Mucosa of stomach (tissue), 1 donor: Measurements from ENCODE around the gene BCAT1.

Experiments used
- H3K27me3 ChIP-seq: one replicate; pipeline ENCODE4 v1.7.0; 2013; ENCODE audit warnings: mild to moderate bottlenecking, low read length; ENCODE audit not compliant: control insufficient read depth, insufficient read depth
- H3K36me3 ChIP-seq: one replicate; pipeline ENCODE4 v1.7.0; 2013; ENCODE audit warnings: low read length; ENCODE audit not compliant: control insufficient read depth, insufficient read depth
- H3K4me1 ChIP-seq: one replicate; pipeline ENCODE4 v1.7.0; 2013; ENCODE audit warnings: mild to moderate bottlenecking, low read length; ENCODE audit not compliant: control insufficient read depth, insufficient read depth
- H3K4me3 ChIP-seq: one replicate; pipeline ENCODE4 v1.7.0; 2013; ENCODE audit warnings: low read length
- H3K9ac ChIP-seq: one replicate; pipeline ENCODE4 v1.7.0; 2013; ENCODE audit warnings: mild to moderate bottlenecking, low read length, moderate library complexity
- H3K9me3 ChIP-seq: one replicate; pipeline ENCODE4 v1.7.0; 2013; ENCODE audit warnings: mild to moderate bottlenecking, low read length, moderate library complexity; ENCODE audit not compliant: control insufficient read depth
- donor health status: Pancreatic carcinoma.

The BCAT1 gene

GRCh38 chr12:24777359-24777758 is 171.5 kb downstream of the BCAT1 start:
- no peaks in the 10 kb centered on the region for H3K36me3 ChIP-seq
- no peak overlapping the region for H3K9ac ChIP-seq
- H3K27me3 ChIP-seq, result no peaks in the 10 kb centered on the region
- H3K4me3 ChIP-seq, result no peak overlapping the region
- H3K4me1 ChIP-seq, result peaks cover 6% of the 10 kb centered on the region
- H3K9me3 ChIP-seq, result no peaks in the 10 kb centered on the region

GRCh38 chr12:24776861-24777260 is 172.0 kb downstream of the BCAT1 start:
- Histone ChIP-seq H3K4me3 (no peak overlapping the region), H3K27me3 (no peaks in the 10 kb centered on the region), H3K4me1 (peaks cover 6% of the 10 kb centered on the region), H3K36me3 (no peaks in the 10 kb centered on the region), H3K9ac (no peak overlapping the region), H3K9me3 (no peaks in the 10 kb centered on the region)

DNA sequence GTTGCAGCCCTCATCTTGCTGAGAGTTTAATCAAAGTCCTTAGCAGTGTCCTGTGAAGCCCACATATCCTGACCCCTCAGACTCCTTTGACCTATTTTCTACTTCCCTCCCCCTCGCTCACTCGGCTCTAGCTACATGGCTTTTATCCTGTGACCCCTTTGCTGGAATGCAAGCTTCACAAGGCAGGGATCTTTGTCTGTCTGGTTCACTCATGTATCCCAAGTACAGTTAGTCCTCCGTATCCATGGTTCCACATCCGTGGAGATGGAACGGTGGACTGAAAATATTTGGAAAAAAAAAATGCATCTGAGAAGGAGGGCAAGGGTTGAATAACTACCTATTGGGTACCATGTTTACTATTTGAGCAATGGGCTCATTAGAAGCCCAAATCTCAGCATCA is 173.8 kb downstream of the BCAT1 start:
- Histone ChIP-seq H3K9me3 (no peaks in the 10 kb centered on the region), H3K27me3 (no peaks in the 10 kb centered on the region), H3K4me3 (no peak overlapping the region), H3K9ac (no peak overlapping the region), H3K36me3 (no peaks in the 10 kb centered on the region), H3K4me1 (peaks cover 6% of the 10 kb centered on the region)

DNA sequence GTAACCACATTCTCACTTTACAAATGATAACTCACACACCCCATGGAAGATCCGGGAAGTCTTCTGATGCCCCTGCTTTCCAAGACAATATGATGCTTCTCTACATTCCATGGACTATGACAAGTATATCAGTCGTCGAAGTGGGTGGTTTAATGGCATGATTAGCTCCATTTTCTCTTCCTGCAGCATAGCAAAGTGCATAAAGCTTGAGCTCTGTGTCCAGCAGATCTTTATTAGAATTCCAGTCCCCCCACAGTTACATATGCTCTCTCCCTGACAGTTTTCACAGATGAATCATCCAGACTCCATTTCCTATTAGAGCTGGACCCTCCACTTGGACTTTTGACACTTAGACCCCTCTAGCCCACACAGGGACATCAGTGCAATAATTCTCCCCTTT is 174.9 kb downstream of the BCAT1 start:
- H3K9ac ChIP-seq, result no peak overlapping the region
- H3K36me3 ChIP-seq, result no peaks in the 10 kb centered on the region
- no peaks in the 10 kb centered on the region for H3K9me3 ChIP-seq
- peaks cover 6% of the 10 kb centered on the region for H3K4me1 ChIP-seq
- H3K4me3 ChIP-seq, result no peak overlapping the region
- no peaks in the 10 kb centered on the region for H3K27me3 ChIP-seq

- no peaks in the 10 kb centered on the region for H3K9me3 ChIP-seq
- H3K4me3 ChIP-seq, result no peak overlapping the region
- H3K27me3 ChIP-seq, result no peaks in the 10 kb centered on the region
- no peaks in the 10 kb centered on the region for H3K36me3 ChIP-seq
- H3K9ac ChIP-seq, result no peak overlapping the region
- H3K4me1 ChIP-seq, result peaks cover 6% of the 10 kb centered on the region
These were observed 176.1 kb downstream of the BCAT1 start for GRCh38 chr12:24772813-24773212.

DNA sequence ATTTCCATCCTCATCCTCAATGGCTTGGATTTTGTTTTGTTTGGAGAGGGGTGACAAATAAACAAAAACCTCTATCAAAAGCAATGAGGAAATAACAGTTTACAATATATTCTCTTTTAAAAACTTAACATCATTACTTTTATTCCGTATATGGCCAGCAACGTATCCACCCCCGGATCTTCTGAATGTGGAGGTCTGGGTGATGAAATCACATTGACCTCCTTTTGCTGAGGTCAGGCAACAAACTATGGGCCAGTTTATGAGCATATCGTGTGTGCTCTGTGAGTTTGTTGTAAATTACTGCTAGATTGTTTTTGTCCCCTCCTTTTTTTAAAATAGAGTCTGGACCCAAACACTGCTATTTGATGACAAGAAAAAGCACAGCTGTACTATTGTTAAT is 178.1 kb downstream of the BCAT1 start:
- H3K4me1 ChIP-seq, result no peaks in the 10 kb centered on the region
- H3K27me3 ChIP-seq, result no peaks in the 10 kb centered on the region
- H3K36me3 ChIP-seq, result no peaks in the 10 kb centered on the region
- H3K9ac ChIP-seq, result no peak overlapping the region
- no peak overlapping the region for H3K4me3 ChIP-seq
- H3K9me3 ChIP-seq, result no peaks in the 10 kb centered on the region

- H3K9me3 ChIP-seq, result no peaks in the 10 kb centered on the region
- H3K4me3 ChIP-seq, result no peak overlapping the region
- H3K36me3 ChIP-seq, result no peaks in the 10 kb centered on the region
- no peaks in the 10 kb centered on the region for H3K27me3 ChIP-seq
- H3K4me1 ChIP-seq, result no peaks in the 10 kb centered on the region
- H3K9ac ChIP-seq, result no peak overlapping the region
These were observed 178.6 kb downstream of the BCAT1 start for GRCh38 chr12:24770334-24770733.

DNA sequence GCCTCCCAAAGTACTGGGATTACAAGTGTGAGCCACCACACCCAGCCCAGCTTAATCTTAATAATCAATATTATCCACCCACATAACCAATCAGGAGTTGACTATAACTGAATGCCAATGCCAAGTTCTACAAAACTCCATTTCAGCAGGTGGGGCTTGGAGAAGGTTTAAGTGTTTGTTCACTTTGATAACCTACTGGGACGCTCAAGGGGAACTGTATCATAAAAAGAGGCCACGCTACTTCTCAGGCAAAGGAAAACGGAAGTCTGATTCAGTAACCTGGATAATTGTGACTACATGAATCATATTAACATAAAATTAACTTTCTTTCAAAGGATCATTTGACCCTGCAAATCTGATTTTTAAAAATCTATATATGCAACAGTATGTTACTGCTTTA is 179.2 kb downstream of the BCAT1 start:
- H3K27me3 ChIP-seq, result no peaks in the 10 kb centered on the region
- H3K9me3 ChIP-seq, result no peaks in the 10 kb centered on the region
- no peak overlapping the region for H3K9ac ChIP-seq
- H3K36me3 ChIP-seq, result no peaks in the 10 kb centered on the region
- no peak overlapping the region for H3K4me3 ChIP-seq
- H3K4me1 ChIP-seq, result no peaks in the 10 kb centered on the region

DNA sequence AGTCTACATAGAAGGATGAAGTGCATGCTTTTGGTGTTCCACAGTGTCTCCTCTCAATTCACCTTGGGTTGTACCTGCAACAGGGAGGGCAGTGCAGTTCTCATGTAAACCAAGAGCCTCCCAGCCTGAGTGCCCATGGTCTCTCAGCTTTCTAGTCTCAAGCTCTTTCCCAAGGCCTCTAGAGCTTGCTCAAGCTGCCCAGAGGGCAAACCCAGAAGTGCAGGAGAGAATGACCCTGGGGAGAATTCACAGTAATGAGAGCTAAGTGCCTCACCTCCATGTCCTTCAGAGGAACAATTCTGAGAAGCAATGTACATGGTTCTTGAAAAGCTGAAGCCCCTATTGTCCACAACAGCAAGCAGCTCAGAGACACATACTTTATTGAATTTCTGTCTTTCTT is 180.5 kb downstream of the BCAT1 start:
- no peaks in the 10 kb centered on the region for H3K27me3 ChIP-seq
- no peaks in the 10 kb centered on the region for H3K4me1 ChIP-seq

DNA sequence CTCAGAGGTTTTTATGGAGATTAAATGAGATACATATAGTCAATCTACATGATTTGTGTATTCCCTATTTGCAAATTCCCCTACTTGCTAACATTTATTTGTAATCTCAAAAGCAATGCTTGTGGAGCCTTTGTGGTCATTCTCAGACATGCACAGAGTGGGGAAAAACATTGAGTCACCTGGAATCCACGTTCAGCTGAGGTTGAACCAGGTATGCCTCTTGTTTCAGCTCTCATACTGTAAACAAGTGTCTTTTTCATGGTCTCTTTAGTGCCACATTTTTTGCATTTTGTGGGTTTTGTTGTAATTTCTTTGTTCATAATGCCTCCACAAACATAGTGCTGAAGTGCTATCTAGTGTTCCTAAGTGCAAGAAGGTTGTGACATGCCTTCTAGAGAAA is 181.9 kb downstream of the BCAT1 start:
- Histone ChIP-seq H3K9ac (no peak overlapping the region), H3K36me3 (no peaks in the 10 kb centered on the region), H3K4me3 (no peak overlapping the region), H3K4me1 (no peaks in the 10 kb centered on the region), H3K27me3 (no peaks in the 10 kb centered on the region), H3K9me3 (no peaks in the 10 kb centered on the region)

More for the DNA sequence above, 180.5 kb downstream of the BCAT1 start:
- no peak overlapping the region for H3K9ac ChIP-seq
- H3K9me3 ChIP-seq, result no peaks in the 10 kb centered on the region
- no peak overlapping the region for H3K4me3 ChIP-seq
- no peaks in the 10 kb centered on the region for H3K36me3 ChIP-seq

DNA sequence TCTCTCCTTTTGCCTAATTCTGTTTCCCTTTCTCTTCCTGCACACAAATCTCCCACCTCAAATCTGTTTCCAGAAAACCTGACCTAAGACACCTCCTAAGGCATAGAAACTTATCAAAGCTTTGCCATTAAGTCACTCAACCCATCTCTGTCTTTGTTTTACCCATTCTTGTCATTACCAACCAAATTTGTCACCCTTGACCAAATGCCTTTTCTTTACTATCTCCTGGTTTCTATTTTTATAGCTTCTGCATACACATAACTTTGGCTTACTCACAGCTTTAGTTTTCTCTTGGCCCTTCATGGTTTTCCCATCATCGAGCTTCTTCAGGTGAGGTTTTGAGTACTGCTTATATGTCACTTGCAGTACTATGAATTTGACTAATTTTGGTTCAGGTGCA is 184.2 kb downstream of the BCAT1 start:
- H3K9me3 ChIP-seq, result no peaks in the 10 kb centered on the region
- no peak overlapping the region for H3K9ac ChIP-seq
- no peak overlapping the region for H3K4me3 ChIP-seq
- H3K4me1 ChIP-seq, result no peaks in the 10 kb centered on the region
- no peaks in the 10 kb centered on the region for H3K27me3 ChIP-seq
- H3K36me3 ChIP-seq, result no peaks in the 10 kb centered on the region

DNA sequence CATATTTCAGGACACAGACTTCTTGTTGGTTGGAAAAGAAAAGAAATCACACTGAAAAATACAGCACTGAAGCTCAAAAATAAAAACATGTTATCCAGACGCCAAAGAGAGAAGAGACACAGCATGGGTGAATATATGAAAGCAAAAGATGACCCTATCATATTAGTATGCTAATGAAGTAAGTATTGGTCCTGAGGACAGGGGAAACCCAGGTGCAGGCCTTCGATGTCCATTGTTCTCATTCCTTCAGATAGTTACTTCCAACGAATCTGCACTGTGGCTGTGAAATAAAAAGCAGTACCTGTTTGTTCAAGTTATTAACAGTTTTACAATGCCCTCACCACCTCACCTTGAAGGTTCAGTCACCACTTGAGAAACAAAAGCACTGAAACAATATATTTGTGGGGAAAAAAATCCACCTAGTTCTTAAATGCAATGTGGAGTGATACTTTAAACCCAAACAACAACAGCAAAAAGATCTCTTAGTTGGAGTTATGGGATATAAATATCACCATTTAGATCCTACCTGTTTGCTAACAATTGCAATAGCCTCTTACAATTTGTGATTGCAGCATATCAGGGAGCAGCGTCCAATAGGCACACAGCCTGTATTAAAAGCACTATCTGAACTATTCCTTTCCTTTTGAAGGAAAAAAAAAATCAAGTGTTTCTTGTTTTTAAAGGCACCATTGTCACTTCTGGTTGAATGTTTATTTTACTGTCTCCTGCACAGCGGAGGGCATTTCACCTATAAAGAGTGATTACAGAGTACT is 188.1 kb downstream of the BCAT1 start:
- H3K27me3 ChIP-seq, result no peaks in the 10 kb centered on the region
- H3K4me1 ChIP-seq, result no peaks in the 10 kb centered on the region
- no peak overlapping the region for H3K4me3 ChIP-seq
- no peak overlapping the region for H3K9ac ChIP-seq
- no peaks in the 10 kb centered on the region for H3K9me3 ChIP-seq
- H3K36me3 ChIP-seq, result no peaks in the 10 kb centered on the region

GRCh38 chr12:24760162-24760561 is 188.7 kb downstream of the BCAT1 start:
- Histone ChIP-seq H3K4me3 (no peak overlapping the region), H3K9me3 (no peaks in the 10 kb centered on the region), H3K9ac (no peak overlapping the region), H3K36me3 (no peaks in the 10 kb centered on the region), H3K27me3 (no peaks in the 10 kb centered on the region), H3K4me1 (no peaks in the 10 kb centered on the region)
